Pancreas (tissue), 10 donors: ENCODE measurements around the gene CCNE1. TPM values are rescaled to one million over a fixed set of nuclear protein-coding genes. Genes with fewer than 3 reads are reported as not detected.

ENCODE experiments used
- ATAC-seq, 4 donors: fragments of 200-7000 bp; cut with Tn5 transposase; one replicate each; pipeline versions ENCODE4 v1.8.0 to v1.9.1; 2020; ENCODE audit warnings: mild to moderate bottlenecking in 4 of 4, moderate library complexity in 4 of 4
- DNase-seq, 6 donors: peaks; one replicate each; pipeline ENCODE4 v3.0.0-alpha.2; 2020
- FAIRE-seq: peaks from 2 replicates; lab custom pipeline; 2012; peaks lifted over from hg19 to GRCh38; lab: Jason Lieb, UNC
- H3K27ac ChIP-seq, 4 donors: fragments of 200-600 bp; sonication (generic); 1 replicate in 3 of 4; 2 replicates in 1 of 4; pipeline versions ENCODE4 v1.5.0 to v1.8.0; 2020
- H3K27me3 ChIP-seq, 4 donors: fragments of 200-600 bp; one replicate each; pipeline ENCODE4 v1.8.0; 2021
- H3K36me3 ChIP-seq, 3 donors: fragments of 200-600 bp; sonication (generic) in 1 of 3; one replicate each; pipeline versions ENCODE4 v1.5.0 to v1.8.0; 2020 to 2021
- H3K4me1 ChIP-seq, 3 donors: fragments of 200-600 bp; one replicate each; pipeline ENCODE4 v1.8.0; 2021
- H3K4me3 ChIP-seq, 4 donors: fragments of 200-600 bp; sonication (generic) in 2 of 4; one replicate each; pipeline versions ENCODE4 v1.5.0 to v1.8.0; 2020 to 2021
- H3K9me3 ChIP-seq, 4 donors: fragments of 200-600 bp; one replicate each; pipeline ENCODE4 v1.8.0; 2021
- WGBS, 2 donors: extraction: QIAGEN DNeasy Blood & Tissue Kit; methylation state at CpG; one replicate each; pipeline ENCODE4 v1.1.7; 2013; 5-methylcytosine and 5-hydroxymethylcytosine counted together
- intact Hi-C, 3 donors: fragments of 100-400 bp; cut with DNase I; formaldehyde crosslinking; loops; one replicate each; pipeline versions ENCODE4 v1.11.1 to v1.14.2; 2022
- polyA plus RNA-seq, 2 donors: library from polyadenylated mRNA; stranded (reverse); fragments of 200-250 nt; gene quantifications; one replicate each; pipeline ENCODE4 v1.2.3, GENCODE V29; 2013
- total RNA-seq, 6 donors: library from RNA; stranded (reverse); fragmentation: NEBNext Ultra II Directional in 4 of 6; extraction: Animal tissue kit (Norgen Biotek cat#: 25700) in 4 of 6; gene quantifications; one replicate each; pipeline versions ENCODE4 v1.2.1 to v1.2.4, GENCODE V29; 2021 to 2023
- TF ChIP-seq, protein P1 (sequence below), 4 donors: fragments of 200-600 bp; sonication (generic) in 3 of 4; IDR thresholded peaks; one replicate each; pipeline versions ENCODE4 v1.5.0 to v1.8.0; 2021; ENCODE audit warnings: antibody characterized with exemption in 4 of 4
- donor health status: healthy with polysubstance abuse.
- donor health status: DM: no; HTN: no; CAD: no; lungs with moderate emphysema.
- donor health status: DM: no; HTN: no; CAD: no.
- donor health status: control.
- donor health status: control.
- donor health status: Bipolar disorder and iron deficiency.
- donor health status: DM: yes; HTN: yes; CAD: no.
- donor health status: DM: no; HTN: no; CAD: no.
- donor health status: DM: no; HTN: no; CAD: no.
- donor health status: DM: yes; HTN: yes; CAD: no.

Gene CCNE1
- total and polyA plus RNA-seq, 8 donors = 0.23 to 1.9 (median 0.74) TPM

DNA sequence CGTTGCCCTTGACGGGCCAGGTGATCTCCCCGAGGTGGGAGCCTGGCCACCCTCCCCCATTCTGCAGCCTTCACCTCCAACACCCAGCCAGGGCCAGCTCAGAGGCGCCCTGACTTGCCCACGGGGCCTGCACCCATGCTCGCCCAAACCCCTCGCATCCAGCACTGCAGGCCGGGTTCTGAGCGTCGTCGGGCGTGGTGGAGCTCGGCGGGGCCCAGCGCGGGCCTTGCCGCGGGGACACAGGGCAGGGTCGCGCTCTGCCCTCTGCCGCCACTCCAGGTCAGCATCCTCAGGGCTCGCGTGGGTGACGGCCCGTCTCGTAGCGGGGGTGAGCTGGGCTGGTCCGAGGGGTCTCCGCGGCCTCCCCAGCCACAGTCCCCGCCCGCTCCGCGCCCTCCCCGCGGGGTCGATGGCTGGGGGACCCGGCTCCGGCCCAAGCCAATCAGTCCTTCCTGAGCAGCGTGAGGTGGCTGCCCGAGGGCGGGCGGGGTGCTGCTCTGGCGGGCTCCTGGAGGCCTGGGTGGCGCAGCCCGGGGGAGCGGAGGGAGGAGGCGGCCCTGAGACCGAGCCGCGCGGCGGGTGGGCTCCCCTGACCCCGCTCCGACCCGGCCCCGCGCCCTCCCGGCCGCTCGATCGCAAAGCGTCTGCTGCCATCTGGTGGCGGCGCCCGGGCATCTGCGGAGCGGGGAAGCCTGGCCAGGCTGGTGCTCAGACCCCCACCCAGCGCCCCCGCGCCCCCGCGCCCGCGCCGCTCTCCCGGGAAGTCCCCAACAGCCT is 61.4 kb downstream of the CCNE1 start:
- no peaks in the 10 kb centered on the region for H3K36me3 ChIP-seq
- peaks cover 0 to 4% (median 0%) of the 10 kb centered on the region in 4 donors for H3K27me3 ChIP-seq
- peak overlapping the region; percentile 18 to 54 (median 31) for H3K4me3 ChIP-seq
- FAIRE-seq = no peak
- peak; percentile 87 to 93 (median 88) for ATAC-seq
- H3K27ac ChIP-seq = no peak overlapping the region
- no peaks in the 10 kb centered on the region for H3K9me3 ChIP-seq
- peaks cover 0 to 4% (median 2%) of the 10 kb centered on the region in 3 donors for H3K4me1 ChIP-seq
- DNase-seq = peak; percentile 11 to 88 (median 57)
- TF ChIP-seq, protein P1, sequence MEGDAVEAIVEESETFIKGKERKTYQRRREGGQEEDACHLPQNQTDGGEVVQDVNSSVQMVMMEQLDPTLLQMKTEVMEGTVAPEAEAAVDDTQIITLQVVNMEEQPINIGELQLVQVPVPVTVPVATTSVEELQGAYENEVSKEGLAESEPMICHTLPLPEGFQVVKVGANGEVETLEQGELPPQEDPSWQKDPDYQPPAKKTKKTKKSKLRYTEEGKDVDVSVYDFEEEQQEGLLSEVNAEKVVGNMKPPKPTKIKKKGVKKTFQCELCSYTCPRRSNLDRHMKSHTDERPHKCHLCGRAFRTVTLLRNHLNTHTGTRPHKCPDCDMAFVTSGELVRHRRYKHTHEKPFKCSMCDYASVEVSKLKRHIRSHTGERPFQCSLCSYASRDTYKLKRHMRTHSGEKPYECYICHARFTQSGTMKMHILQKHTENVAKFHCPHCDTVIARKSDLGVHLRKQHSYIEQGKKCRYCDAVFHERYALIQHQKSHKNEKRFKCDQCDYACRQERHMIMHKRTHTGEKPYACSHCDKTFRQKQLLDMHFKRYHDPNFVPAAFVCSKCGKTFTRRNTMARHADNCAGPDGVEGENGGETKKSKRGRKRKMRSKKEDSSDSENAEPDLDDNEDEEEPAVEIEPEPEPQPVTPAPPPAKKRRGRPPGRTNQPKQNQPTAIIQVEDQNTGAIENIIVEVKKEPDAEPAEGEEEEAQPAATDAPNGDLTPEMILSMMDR (IDR thresholded peaks at IDR 0.05) = peak; percentile 74 to 87 (median 79)
- intact Hi-C loops = loop anchor here (5.0 to 10.0 kb wide), 3 partner anchors 106 to 138 kb away; no protein-coding TSS in a partner anchor
- 3% methylated on average over 51 to 77 of the region's 77 CpGs for WGBS, 2 donors

Other genes starting within 250 kb of the CCNE1 start
- gene POP4, start 205.7 kb upstream of the CCNE1 start, total RNA-seq = 10 to 100 TPM; 14.3 to 32.3 (median 23.1) TPM
- gene POP4, start 205.7 kb upstream of the CCNE1 start, polyA plus RNA-seq = 10 to 100 TPM; 26.3 to 50.3 TPM
- 1 to 10 TPM; 2.1 to 8.4 (median 3.7) TPM for gene PLEKHF1, start 146.5 kb upstream of the CCNE1 start, total RNA-seq
- gene PLEKHF1, start 146.5 kb upstream of the CCNE1 start, polyA plus RNA-seq = 1 to 10 TPM; 9.1 to 9.3 TPM
- 10 to 100 TPM; 11.0 to 16.9 (median 12.9) TPM for gene C19orf12, start 96.7 kb upstream of the CCNE1 start, total RNA-seq
- 10 to 100 TPM; 11.0 to 11.5 TPM for gene C19orf12, start 96.7 kb upstream of the CCNE1 start, polyA plus RNA-seq
- gene URI1, start 130.2 kb downstream of the CCNE1 start, total RNA-seq = 10 to 100 TPM; 22.6 to 33.4 (median 28.1) TPM
- 10 to 100 TPM in 1 of 2 donors, 1 to 10 TPM in 1; 8.6 to 22.7 TPM for gene URI1, start 130.2 kb downstream of the CCNE1 start, polyA plus RNA-seq